RWPE1 (cell line): ENCODE measurements around the gene VAC14.

Experiments
- CTCF ChIA-PET: fragments of 350-600 bp; sonication (Branson Sonifier 250); formaldehyde crosslinking; extraction: SDS; loops from one replicate; lab custom pipeline; 2021; lab: Yijun Ruan, JAX
- POLR2A ChIA-PET: fragments of 400-600 bp; formaldehyde crosslinking; extraction: SDS; loops from one replicate; lab custom pipeline; 2020; ENCODE audit warnings: antibody characterized with exemption; ENCODE audit not compliant: low non-redundant PET; lab: Yijun Ruan, JAX
- DNase-seq: peaks from one replicate; pipeline ENCODE4 v3.0.0; 2012; ENCODE audit warnings: low spot score
- H3K27ac ChIP-seq: fragments of 450-650 bp; 2 replicates; pipeline ENCODE4 v1.5.1; 2017
- CTCF ChIP-seq: fragments of 450-650 bp; conservative IDR thresholded peaks from 2 replicates; pipeline ENCODE4 v1.5.1; 2017; ENCODE audit warnings: low read depth, mild to moderate bottlenecking

The VAC14 gene

DNA sequence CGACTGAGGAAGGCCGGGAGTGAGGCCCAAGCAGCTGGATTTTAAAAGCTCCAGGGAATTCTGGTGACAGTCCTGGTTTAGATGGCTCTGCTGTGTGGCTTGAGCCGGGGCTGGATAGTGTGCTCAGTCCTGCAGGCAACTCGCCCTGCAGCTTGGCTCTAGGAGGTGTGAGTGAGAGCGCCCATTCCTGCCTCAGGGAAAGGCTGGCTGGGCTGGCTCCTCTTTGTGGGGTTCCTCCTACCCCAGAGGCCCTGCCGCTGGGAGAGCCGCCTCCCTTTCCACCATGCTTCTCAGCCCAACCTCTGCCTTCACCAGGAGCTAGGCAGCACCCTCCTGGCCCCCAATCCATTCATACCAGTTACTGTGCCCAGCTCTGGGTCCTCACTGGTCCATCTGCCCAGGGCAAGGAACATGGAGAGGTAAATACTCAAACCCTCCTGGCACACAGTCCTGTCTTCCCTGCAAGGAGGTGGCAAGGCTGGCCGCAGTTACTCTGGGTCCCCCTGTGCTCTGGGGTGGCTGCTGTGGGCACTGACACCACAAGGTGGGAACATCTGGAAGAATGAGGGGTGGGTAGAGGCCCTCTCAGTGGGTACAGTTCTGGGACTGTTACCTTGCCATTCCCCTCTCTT lies 47.1 kb downstream of the VAC14 start:
- ChIA-PET POLR2A (no interaction called here), CTCF (no interaction called here)
- DNase-seq: no peak
- TF ChIP-seq CTCF: no peak
- peak overlapping the region; percentile 95 for H3K27ac ChIP-seq

DNA sequence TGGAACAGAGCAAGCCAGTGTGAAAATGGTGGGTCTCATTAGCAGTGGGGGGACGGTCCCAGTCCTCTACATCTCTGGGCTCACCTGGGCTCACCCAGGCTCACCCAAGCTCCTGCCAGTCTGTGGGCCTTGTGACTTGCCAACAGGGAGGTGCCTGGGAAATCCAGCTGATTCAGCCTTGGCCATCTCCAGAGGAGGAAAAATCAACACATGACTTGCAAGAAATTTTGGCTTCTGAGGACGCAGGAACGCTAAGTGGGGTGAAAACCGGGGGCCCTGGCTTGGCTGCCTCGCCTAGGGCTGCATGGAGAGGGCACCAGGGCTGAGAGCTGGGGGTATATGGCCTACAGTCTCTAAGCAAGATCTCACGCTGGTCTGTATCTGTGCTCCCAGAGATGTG lies 47.7 kb downstream of the VAC14 start:
- ChIA-PET POLR2A (no interaction called here), CTCF (interaction anchor here (1.5 kb wide), 1 partner anchor 99 kb away, joined by 4 read pairs; no protein-coding TSS in a partner anchor)
- TF ChIP-seq CTCF: no peak
- H3K27ac ChIP-seq: peak overlapping the region; percentile 95
- DNase-seq: no peak

DNA sequence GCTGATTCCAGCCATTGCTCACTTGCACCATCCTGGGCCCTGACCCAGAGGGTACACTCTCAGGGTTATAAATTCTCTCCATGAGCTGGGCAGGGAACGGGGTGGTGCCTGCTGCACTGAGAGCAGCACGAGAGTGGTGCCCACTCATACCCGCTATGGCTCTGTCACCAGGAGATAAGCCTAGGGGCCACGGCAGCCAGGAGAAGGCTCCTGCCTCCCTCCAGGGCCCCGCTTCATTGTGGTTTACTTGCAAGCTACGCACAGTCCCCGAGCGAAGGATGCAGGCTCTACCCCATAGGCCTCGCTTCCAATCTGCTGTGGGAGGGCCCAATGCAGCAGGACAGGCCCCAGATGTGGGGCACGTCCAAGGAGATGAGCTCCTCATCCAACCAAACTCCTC lies 48.5 kb downstream of the VAC14 start:
- TF ChIP-seq CTCF: no peak
- ChIA-PET CTCF (interaction anchor here (1.5 kb wide), 1 partner anchor 98 kb away, joined by 4 read pairs; no protein-coding TSS in a partner anchor), POLR2A (no interaction called here)
- no peak for DNase-seq
- H3K27ac ChIP-seq: peak overlapping the region; percentile 95

GRCh38 chr16:70751593-70751992 lies 49.4 kb downstream of the VAC14 start:
- ChIA-PET CTCF (interaction anchor here (1.1 to 1.5 kb wide), 2 partner anchors 19 to 97 kb away, joined by 3 to 4 read pairs; no protein-coding TSS in a partner anchor), POLR2A (no interaction called here)
- peak overlapping the region; percentile 95 for H3K27ac ChIP-seq
- DNase-seq: no peak
- TF ChIP-seq CTCF: no peak

GRCh38 chr16:70750893-70751467 lies 50.0 kb downstream of the VAC14 start:
- DNase-seq: no peak
- ChIA-PET CTCF (interaction anchor here (1.1 kb wide), 1 partner anchor 20 kb away, joined by 3 read pairs; no protein-coding TSS in a partner anchor), POLR2A (interaction anchor here (0.5 kb wide), 1 partner anchor 317 kb away, joined by 4 read pairs; no protein-coding TSS in a partner anchor)
- no peak for TF ChIP-seq CTCF
- peak overlapping the region; percentile 95 for H3K27ac ChIP-seq

DNA sequence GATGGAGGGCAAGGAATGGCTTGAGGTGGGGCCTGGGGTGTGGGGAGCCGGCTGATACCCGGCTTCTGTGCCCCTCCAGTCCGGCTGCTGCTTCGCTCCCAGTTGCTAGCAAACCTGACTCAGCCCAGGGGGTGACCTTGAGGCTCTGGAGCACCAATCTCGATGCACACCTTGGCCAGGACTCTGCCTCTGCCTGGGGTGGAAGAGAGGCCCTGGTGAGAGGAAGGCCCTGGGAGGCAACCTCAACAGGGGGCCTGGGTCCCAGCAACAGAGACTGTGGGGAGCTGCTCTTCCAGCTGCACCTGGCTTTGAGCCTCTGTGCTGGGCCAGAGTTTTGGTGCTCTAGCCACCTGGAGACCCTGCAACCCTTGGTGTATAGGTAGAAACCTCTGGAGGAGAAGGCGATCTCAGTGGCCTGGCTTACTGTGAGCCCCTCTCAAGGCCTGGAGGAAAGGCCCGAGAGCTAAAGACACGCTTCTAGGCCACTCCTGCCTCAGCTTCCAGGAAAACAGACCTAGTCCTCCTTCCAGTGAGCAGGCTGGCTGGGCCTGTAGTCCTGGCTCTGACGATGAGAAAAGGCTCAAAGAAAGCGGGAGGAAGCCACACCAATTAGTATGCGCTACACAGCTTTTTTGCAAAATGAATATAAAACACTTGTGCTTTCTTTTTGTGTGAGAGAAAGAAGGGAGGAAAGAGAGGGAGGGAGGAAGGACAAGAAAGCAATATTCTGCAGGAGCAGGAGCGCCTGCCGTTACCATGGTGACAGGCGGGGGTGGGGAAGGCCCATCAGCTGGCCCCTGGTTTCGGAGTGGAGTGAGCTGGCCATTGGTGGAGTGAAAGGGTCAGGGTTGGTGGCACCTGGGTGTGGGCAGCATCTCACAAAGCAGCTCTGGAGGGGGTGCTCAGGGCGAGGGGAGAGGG lies 51.0 kb downstream of the VAC14 start:
- CTCF ChIA-PET: interaction anchor here (0.5 to 0.7 kb wide), 2 partner anchors 11 to 35 kb away, joined by 3 read pairs; no protein-coding TSS in a partner anchor
- H3K27ac ChIP-seq: peak overlapping the region; percentile 95
- no peak for DNase-seq
- POLR2A ChIA-PET: no interaction called here
- no peak for TF ChIP-seq CTCF
